Ovary (tissue), 9 donors: ENCODE measurements around the gene FOXI1. TPM values are rescaled to one million over a fixed set of nuclear protein-coding genes. Genes with fewer than 3 reads are reported as not detected.

Experiments used
- DNase-seq, 5 donors: peaks; one replicate each; pipeline ENCODE4 v3.0.0-alpha.2; 2019 to 2020
- H3K27ac ChIP-seq, 2 donors: fragments of 200-600 bp; one replicate each; pipeline versions ENCODE4 v1.5.1 to v1.8.0; 2019 to 2022
- H3K27me3 ChIP-seq: fragments of 200-600 bp; one replicate; pipeline ENCODE4 v1.8.0; 2022
- H3K36me3 ChIP-seq: fragments of 200-600 bp; sonication (generic); one replicate; pipeline ENCODE4 v1.5.1; 2019
- H3K4me1 ChIP-seq: one replicate; pipeline ENCODE4 v1.8.1; 2013; ENCODE audit warnings: mild to moderate bottlenecking, moderate library complexity; ENCODE audit not compliant: insufficient read depth
- H3K4me3 ChIP-seq: fragments of 200-600 bp; sonication (generic); one replicate; pipeline ENCODE4 v1.5.1; 2017
- H3K9me3 ChIP-seq, 2 donors: fragments of 200-600 bp in 1 of 2; sonication (generic) in 1 of 2; one replicate each; pipeline versions ENCODE4 v1.5.1 to v1.8.1; 2013 to 2019; ENCODE audit warnings: mild to moderate bottlenecking in 1 of 2, moderate library complexity in 1 of 2
- CTCF ChIP-seq, 3 donors: fragments of 450-650 bp in 2 of 3; fragments of 200-600 bp in 1 of 3; IDR thresholded peaks; one replicate each; pipeline versions ENCODE4 v1.5.1 to v1.8.0; 2016 to 2022; ENCODE audit warnings: antibody characterized with exemption in 3 of 3, mild to moderate bottlenecking in 1 of 3
- EP300 ChIP-seq: sonication (generic); formaldehyde crosslinking; IDR thresholded peaks from one replicate; pipeline ENCODE4 v1.6.1; 2017; ENCODE audit warnings: antibody characterized with exemption
- POLR2A ChIP-seq: fragments of 450-650 bp; IDR thresholded peaks from one replicate; pipeline ENCODE4 v1.6.1; 2017; ENCODE audit warnings: antibody characterized with exemption, mild to moderate bottlenecking, moderate library complexity
- WGBS, 3 donors: extraction: QIAGEN DNeasy Blood & Tissue Kit in 1 of 3; methylation state at CpG; one replicate each; pipeline versions ENCODE4 v1.1.5 to v1.1.7; 2013 to 2017; 5-methylcytosine and 5-hydroxymethylcytosine counted together
- intact Hi-C, 4 donors: fragments of 100-400 bp; cut with DNase I; formaldehyde crosslinking; loops; one replicate each; pipeline versions ENCODE4 v1.11.0 to v1.15.1; 2022 to 2023
- polyA plus RNA-seq, 2 donors: library from polyadenylated mRNA; stranded (reverse); fragments of 200-250 nt in 1 of 2; fragments of 350-450 nt in 1 of 2; fragmentation: Illumina TruSeq in 1 of 2; extraction: RNeasy Lipid Tissue Mini Kit (QIAGEN cat#74804) in 1 of 2; gene quantifications; one replicate each; pipeline ENCODE4 v1.2.3, GENCODE V29; 2013 to 2014
- total RNA-seq, 7 donors: library from RNA; depleted of rRNA in 2 of 7; stranded (reverse); fragments of >200 nt in 2 of 7; fragmentation: NEBNext Ultra II Directional in 3 of 7; extraction: Animal tissue kit (Norgen Biotek cat#: 25700) in 3 of 7; gene quantifications; one replicate each; pipeline versions ENCODE4 v1.1.0 to v1.2.4, GENCODE V29; 2016 to 2023
- donor health status: DM: no; HTN: no; CAD: no; lungs with moderate emphysema.
- donor health status: DM: no; HTN: no; CAD: no.
- donor health status: Bipolar disorder and iron deficiency.
- donor health status: DM: yes; HTN: yes; CAD: no.
- donor health status: DM: no; HTN: no; CAD: no.
- donor health status: DM: yes; HTN: yes; CAD: no.

FOXI1 gene
- total and polyA plus RNA-seq, 9 donors = not detected

- no peaks in the 10 kb centered on the region for H3K4me1 ChIP-seq
- intact Hi-C loops = no loop called here
- no peak for DNase-seq
- H3K27ac ChIP-seq = no peak overlapping the region
- 67 to 79% (median 69%) methylated on average over 4 of the region's 4 CpGs for WGBS, 3 donors
- TF ChIP-seq POLR2A = no peak
- no peak for TF ChIP-seq EP300
- no peak for TF ChIP-seq CTCF (IDR thresholded peaks at IDR 0.05)
- H3K4me3 ChIP-seq = no peak overlapping the region
- H3K36me3 ChIP-seq = no peaks in the 10 kb centered on the region
- peaks cover 0 to 3% of the 10 kb centered on the region in 2 donors for H3K9me3 ChIP-seq
- no peaks in the 10 kb centered on the region for H3K27me3 ChIP-seq
These were observed 39.8 kb downstream of the FOXI1 start for GRCh38 chr5:170145462-170145861.

GRCh38 chr5:170147051-170147752 is 41.5 kb downstream of the FOXI1 start:
- H3K27ac ChIP-seq = no peak overlapping the region
- no peaks in the 10 kb centered on the region for H3K9me3 ChIP-seq
- H3K4me3 ChIP-seq = no peak overlapping the region
- no peaks in the 10 kb centered on the region for H3K27me3 ChIP-seq
- intact Hi-C loops = no loop called here
- peaks cover 4% of the 10 kb centered on the region for H3K4me1 ChIP-seq
- no peak for TF ChIP-seq EP300
- TF ChIP-seq CTCF (IDR thresholded peaks at IDR 0.05) = no peak
- no peak for TF ChIP-seq POLR2A
- no peaks in the 10 kb centered on the region for H3K36me3 ChIP-seq
- WGBS, 3 donors = 85 to 89% (median 88%) methylated on average over 12 of the region's 12 CpGs
- no peak for DNase-seq

- no peak for DNase-seq
- Histone ChIP-seq H3K9me3 (no peaks in the 10 kb centered on the region), H3K36me3 (no peaks in the 10 kb centered on the region), H3K4me3 (no peak overlapping the region), H3K27me3 (no peaks in the 10 kb centered on the region), H3K27ac (no peak overlapping the region), H3K4me1 (peaks cover 4% of the 10 kb centered on the region)
- intact Hi-C loops = no loop called here
- WGBS, 3 donors = 57 to 74% (median 67%) methylated on average over 4 of the region's 4 CpGs
- TF ChIP-seq EP300 (no peak), CTCF (IDR thresholded peaks at IDR 0.05) (no peak)
These were observed 42.1 kb downstream of the FOXI1 start for GRCh38 chr5:170147753-170148264.

GRCh38 chr5:170148430-170149205 is 42.9 kb downstream of the FOXI1 start:
- no peaks in the 10 kb centered on the region for H3K36me3 ChIP-seq
- WGBS, 3 donors = 73 to 82% (median 77%) methylated on average over 12 of the region's 12 CpGs
- no peaks in the 10 kb centered on the region for H3K27me3 ChIP-seq
- TF ChIP-seq EP300 = no peak
- no peak for TF ChIP-seq POLR2A
- TF ChIP-seq CTCF (IDR thresholded peaks at IDR 0.05) = no peak
- H3K4me1 ChIP-seq = peaks cover 4% of the 10 kb centered on the region
- intact Hi-C loops = no loop called here
- DNase-seq = no peak
- H3K27ac ChIP-seq = no peak overlapping the region
- H3K9me3 ChIP-seq = no peaks in the 10 kb centered on the region
- no peak overlapping the region for H3K4me3 ChIP-seq
